WTC11 (cell line): ENCODE data around the gene ATPAF1. TPM values are rescaled to one million over a fixed set of nuclear protein-coding genes. Genes with fewer than 3 reads are reported as not detected.

Experiments used
- ATAC-seq: fragments of 200-7000 bp; cut with Tn5 transposase; 2 replicates; pipeline ENCODE4 v1.10.0; 2021; ENCODE audit warnings: mild to moderate bottlenecking, moderate library complexity
- CTCF ChIA-PET: fragments of 300-600 bp; sonication (Branson Sonifier 250); formaldehyde crosslinking; loops from one replicate; lab custom pipeline; 2021; ENCODE audit warnings: antibody characterized with exemption; lab: Charles Lee
- POLR2A ChIA-PET: fragments of 350-600 bp; sonication (Branson Sonifier 250); formaldehyde crosslinking; loops from one replicate; lab custom pipeline; 2021; ENCODE audit warnings: antibody characterized with exemption; lab: Charles Lee
- DNase-seq: peaks from one replicate; pipeline ENCODE4 v3.0.0; 2021; ENCODE audit warnings: low spot score
- H3K27ac Mint-ChIP-seq: 2 replicates; pipeline ENCODE4 v1.8.0; 2021; ENCODE audit warnings: mixed read lengths
- H3K27me3 Mint-ChIP-seq: 2 replicates; pipeline ENCODE4 v1.8.0; 2021; ENCODE audit warnings: low read depth, mild to moderate bottlenecking, moderate library complexity, mixed read lengths
- H3K36me3 Mint-ChIP-seq: 2 replicates; pipeline ENCODE4 v1.8.0; 2021; ENCODE audit warnings: mixed read lengths
- H3K4me1 Mint-ChIP-seq: 2 replicates; pipeline ENCODE4 v1.8.0; 2022; ENCODE audit warnings: mixed read lengths
- H3K4me3 Mint-ChIP-seq: 2 replicates; pipeline ENCODE4 v1.8.0; 2021; ENCODE audit warnings: mild to moderate bottlenecking, moderate library complexity, mixed read lengths
- H3K9me3 Mint-ChIP-seq: 2 replicates; pipeline ENCODE4 v1.8.0; 2021; ENCODE audit warnings: mixed read lengths
- FOXK1 ChIP-seq: sonication (generic); formaldehyde crosslinking; IDR thresholded peaks from 2 replicates; pipeline ENCODE4 v1.8.0; 2022; ENCODE audit warnings: mild to moderate bottlenecking, moderate library complexity, missing genetic modification reagents
- GABPB1 ChIP-seq: sonication (generic); formaldehyde crosslinking; IDR thresholded peaks from 2 replicates; pipeline ENCODE4 v1.8.1; 2023; ENCODE audit warnings: mild to moderate bottlenecking, missing genetic modification reagents
- IRF2 ChIP-seq: sonication (generic); formaldehyde crosslinking; IDR thresholded peaks from 2 replicates; pipeline ENCODE4 v1.8.0; 2022; ENCODE audit warnings: low read depth, missing genetic modification reagents, borderline replicate concordance
- KAT7 ChIP-seq: sonication (generic); formaldehyde crosslinking; IDR thresholded peaks from 2 replicates; pipeline ENCODE4 v1.8.1; 2023; ENCODE audit warnings: missing genetic modification reagents, mild to moderate bottlenecking, borderline replicate concordance
- SMAD3 ChIP-seq: sonication (generic); formaldehyde crosslinking; IDR thresholded peaks from 2 replicates; pipeline ENCODE4 v1.8.0; 2022; ENCODE audit warnings: missing genetic modification reagents, mild to moderate bottlenecking, borderline replicate concordance
- TEAD4 ChIP-seq: sonication (generic); formaldehyde crosslinking; IDR thresholded peaks from 2 replicates; pipeline ENCODE4 v1.8.0; 2022; ENCODE audit warnings: mild to moderate bottlenecking, missing genetic modification reagents
- TP53 ChIP-seq: sonication (generic); formaldehyde crosslinking; IDR thresholded peaks from 2 replicates; pipeline ENCODE4 v1.8.1; 2023; ENCODE audit warnings: mild to moderate bottlenecking, missing genetic modification reagents
- ZBTB21 ChIP-seq: sonication (generic); formaldehyde crosslinking; IDR thresholded peaks from 2 replicates; pipeline ENCODE4 v1.8.1; 2023; ENCODE audit warnings: mild to moderate bottlenecking, missing genetic modification reagents, borderline replicate concordance
- total RNA-seq: library from RNA; stranded (reverse); gene quantifications from 3 replicates; pipeline ENCODE4 v1.2.3, GENCODE V29; 2021
- TF ChIP-seq, protein P1 (sequence below): sonication (generic); formaldehyde crosslinking; IDR thresholded peaks from 2 replicates; pipeline ENCODE4 v1.8.1; 2023; ENCODE audit warnings: mild to moderate bottlenecking, missing genetic modification reagents, borderline replicate concordance
- TF ChIP-seq, protein P2 (sequence below): sonication (generic); formaldehyde crosslinking; IDR thresholded peaks from 2 replicates; pipeline ENCODE4 v1.8.1; 2023; ENCODE audit warnings: mild to moderate bottlenecking, missing genetic modification reagents
- TF ChIP-seq, protein P3 (sequence below): sonication (generic); formaldehyde crosslinking; IDR thresholded peaks from 2 replicates; pipeline ENCODE4 v1.8.0; 2022; ENCODE audit warnings: missing genetic modification reagents
- TF ChIP-seq, protein P4 (sequence below): fragments of 250-450 bp; sonication (Bioruptor Pico); IDR thresholded peaks from 2 replicates; pipeline ENCODE4 v2.1.2; 2022; ENCODE audit warnings: mild to moderate bottlenecking, moderate library complexity
- TF ChIP-seq, protein P5 (sequence below): sonication (generic); formaldehyde crosslinking; IDR thresholded peaks from 2 replicates; pipeline ENCODE4 v1.8.1; 2023; ENCODE audit warnings: mild to moderate bottlenecking, moderate library complexity, missing genetic modification reagents

ATPAF1 gene
- total RNA-seq, 1 experiment from 2014 or later, result 35.7 TPM

DNA sequence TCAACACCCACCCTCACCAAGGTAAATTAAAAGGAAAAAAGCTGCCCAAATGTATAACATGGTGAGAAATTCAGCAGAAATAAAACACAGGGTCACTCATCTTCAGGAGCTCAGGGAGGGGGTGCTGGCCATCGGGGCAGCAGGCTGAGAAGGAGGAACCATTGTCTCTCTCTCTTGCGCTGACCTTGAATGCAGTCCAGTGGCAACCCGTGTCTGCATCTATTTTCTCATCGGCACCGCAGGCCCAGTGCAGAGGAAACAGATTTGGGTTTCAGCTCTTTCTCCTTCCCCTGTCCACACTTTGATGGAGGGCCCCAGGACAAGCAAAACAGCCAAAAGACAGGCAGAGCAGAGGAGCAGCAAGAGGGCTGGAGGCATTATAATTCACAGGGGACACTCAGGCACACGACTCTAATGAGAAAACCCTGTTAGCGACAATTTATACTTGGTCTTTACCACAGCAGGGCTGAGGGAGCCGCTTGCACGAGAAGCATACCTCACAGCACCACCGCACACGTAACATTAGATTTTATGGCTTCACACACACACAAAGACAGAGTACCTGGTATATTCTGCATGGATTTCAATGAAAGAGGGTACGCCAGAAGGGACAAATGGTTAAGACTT, 82.7 kb downstream of the ATPAF1 start:
- CTCF ChIA-PET, result interaction anchor here (1.8 kb wide), 1 partner anchor 19 kb away, joined by 6 read pairs; the partner anchor contains the start of gene MKNK1
- ATAC-seq (no peak), DNase-seq (no peak)
- POLR2A ChIA-PET, result no interaction called here
- Mint-ChIP-seq H3K4me3 (no peak overlapping the region), H3K9me3 (no peaks in the 10 kb centered on the region), H3K27ac (no peak overlapping the region; the same call in 1 of the 2 replicates), H3K36me3 (peaks cover 7% of the 10 kb centered on the region; the same call in 1 of the 2 replicates), H3K4me1 (no peaks in the 10 kb centered on the region), H3K27me3 (no peaks in the 10 kb centered on the region)
- no peak for TF ChIP-seq KAT7

DNA sequence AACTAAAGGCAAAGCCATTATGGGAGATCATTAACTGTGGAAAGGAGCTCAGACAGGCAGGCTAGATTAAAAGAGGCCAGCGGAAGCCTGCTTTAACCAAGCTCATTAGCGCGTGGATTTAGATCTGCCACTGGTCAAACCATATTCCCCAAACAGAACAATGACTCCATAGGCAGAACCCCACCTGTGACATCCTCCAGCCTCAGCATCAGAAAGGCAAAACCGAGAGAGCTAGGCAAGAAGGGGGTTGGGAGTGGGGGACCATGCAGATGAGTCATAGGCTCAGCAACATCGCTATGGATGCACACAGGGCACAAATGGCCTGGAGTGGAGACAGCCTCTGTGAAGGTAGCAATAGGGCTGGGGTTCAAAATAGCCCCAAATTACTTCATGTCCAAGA, 84.7 kb downstream of the ATPAF1 start:
- no peak for TF ChIP-seq FOXK1
- no peak for TF ChIP-seq SMAD3 (CRISPR knock-in tag)
- TF ChIP-seq, protein P1, sequence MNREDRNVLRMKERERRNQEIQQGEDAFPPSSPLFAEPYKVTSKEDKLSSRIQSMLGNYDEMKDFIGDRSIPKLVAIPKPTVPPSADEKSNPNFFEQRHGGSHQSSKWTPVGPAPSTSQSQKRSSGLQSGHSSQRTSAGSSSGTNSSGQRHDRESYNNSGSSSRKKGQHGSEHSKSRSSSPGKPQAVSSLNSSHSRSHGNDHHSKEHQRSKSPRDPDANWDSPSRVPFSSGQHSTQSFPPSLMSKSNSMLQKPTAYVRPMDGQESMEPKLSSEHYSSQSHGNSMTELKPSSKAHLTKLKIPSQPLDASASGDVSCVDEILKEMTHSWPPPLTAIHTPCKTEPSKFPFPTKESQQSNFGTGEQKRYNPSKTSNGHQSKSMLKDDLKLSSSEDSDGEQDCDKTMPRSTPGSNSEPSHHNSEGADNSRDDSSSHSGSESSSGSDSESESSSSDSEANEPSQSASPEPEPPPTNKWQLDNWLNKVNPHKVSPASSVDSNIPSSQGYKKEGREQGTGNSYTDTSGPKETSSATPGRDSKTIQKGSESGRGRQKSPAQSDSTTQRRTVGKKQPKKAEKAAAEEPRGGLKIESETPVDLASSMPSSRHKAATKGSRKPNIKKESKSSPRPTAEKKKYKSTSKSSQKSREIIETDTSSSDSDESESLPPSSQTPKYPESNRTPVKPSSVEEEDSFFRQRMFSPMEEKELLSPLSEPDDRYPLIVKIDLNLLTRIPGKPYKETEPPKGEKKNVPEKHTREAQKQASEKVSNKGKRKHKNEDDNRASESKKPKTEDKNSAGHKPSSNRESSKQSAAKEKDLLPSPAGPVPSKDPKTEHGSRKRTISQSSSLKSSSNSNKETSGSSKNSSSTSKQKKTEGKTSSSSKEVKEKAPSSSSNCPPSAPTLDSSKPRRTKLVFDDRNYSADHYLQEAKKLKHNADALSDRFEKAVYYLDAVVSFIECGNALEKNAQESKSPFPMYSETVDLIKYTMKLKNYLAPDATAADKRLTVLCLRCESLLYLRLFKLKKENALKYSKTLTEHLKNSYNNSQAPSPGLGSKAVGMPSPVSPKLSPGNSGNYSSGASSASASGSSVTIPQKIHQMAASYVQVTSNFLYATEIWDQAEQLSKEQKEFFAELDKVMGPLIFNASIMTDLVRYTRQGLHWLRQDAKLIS (CRISPR knock-in tag), result no peak
- TF ChIP-seq, protein P2, sequence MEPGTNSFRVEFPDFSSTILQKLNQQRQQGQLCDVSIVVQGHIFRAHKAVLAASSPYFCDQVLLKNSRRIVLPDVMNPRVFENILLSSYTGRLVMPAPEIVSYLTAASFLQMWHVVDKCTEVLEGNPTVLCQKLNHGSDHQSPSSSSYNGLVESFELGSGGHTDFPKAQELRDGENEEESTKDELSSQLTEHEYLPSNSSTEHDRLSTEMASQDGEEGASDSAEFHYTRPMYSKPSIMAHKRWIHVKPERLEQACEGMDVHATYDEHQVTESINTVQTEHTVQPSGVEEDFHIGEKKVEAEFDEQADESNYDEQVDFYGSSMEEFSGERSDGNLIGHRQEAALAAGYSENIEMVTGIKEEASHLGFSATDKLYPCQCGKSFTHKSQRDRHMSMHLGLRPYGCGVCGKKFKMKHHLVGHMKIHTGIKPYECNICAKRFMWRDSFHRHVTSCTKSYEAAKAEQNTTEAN (CRISPR knock-in tag), result no peak
- no peak for TF ChIP-seq ZBTB21
- no peak for TF ChIP-seq GABPB1 (CRISPR knock-in tag)
- TF ChIP-seq TP53 (CRISPR knock-in tag), result no peak
- TF ChIP-seq, protein P3, sequence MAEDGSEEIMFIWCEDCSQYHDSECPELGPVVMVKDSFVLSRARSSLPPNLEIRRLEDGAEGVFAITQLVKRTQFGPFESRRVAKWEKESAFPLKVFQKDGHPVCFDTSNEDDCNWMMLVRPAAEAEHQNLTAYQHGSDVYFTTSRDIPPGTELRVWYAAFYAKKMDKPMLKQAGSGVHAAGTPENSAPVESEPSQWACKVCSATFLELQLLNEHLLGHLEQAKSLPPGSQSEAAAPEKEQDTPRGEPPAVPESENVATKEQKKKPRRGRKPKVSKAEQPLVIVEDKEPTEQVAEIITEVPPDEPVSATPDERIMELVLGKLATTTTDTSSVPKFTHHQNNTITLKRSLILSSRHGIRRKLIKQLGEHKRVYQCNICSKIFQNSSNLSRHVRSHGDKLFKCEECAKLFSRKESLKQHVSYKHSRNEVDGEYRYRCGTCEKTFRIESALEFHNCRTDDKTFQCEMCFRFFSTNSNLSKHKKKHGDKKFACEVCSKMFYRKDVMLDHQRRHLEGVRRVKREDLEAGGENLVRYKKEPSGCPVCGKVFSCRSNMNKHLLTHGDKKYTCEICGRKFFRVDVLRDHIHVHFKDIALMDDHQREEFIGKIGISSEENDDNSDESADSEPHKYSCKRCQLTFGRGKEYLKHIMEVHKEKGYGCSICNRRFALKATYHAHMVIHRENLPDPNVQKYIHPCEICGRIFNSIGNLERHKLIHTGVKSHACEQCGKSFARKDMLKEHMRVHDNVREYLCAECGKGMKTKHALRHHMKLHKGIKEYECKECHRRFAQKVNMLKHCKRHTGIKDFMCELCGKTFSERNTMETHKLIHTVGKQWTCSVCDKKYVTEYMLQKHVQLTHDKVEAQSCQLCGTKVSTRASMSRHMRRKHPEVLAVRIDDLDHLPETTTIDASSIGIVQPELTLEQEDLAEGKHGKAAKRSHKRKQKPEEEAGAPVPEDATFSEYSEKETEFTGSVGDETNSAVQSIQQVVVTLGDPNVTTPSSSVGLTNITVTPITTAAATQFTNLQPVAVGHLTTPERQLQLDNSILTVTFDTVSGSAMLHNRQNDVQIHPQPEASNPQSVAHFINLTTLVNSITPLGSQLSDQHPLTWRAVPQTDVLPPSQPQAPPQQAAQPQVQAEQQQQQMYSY (CRISPR knock-in tag), result no peak
- no peak for TF ChIP-seq IRF2 (CRISPR knock-in tag)
- TF ChIP-seq, protein P4, sequence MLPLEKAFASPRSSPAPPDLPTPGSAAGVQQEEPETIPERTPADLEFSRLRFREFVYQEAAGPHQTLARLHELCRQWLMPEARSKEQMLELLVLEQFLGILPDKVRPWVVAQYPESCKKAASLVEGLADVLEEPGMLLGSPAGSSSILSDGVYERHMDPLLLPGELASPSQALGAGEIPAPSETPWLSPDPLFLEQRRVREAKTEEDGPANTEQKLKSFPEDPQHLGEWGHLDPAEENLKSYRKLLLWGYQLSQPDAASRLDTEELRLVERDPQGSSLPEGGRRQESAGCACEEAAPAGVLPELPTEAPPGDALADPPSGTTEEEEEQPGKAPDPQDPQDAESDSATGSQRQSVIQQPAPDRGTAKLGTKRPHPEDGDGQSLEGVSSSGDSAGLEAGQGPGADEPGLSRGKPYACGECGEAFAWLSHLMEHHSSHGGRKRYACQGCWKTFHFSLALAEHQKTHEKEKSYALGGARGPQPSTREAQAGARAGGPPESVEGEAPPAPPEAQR (CRISPR knock-in tag), result no peak
- TF ChIP-seq, protein P5, sequence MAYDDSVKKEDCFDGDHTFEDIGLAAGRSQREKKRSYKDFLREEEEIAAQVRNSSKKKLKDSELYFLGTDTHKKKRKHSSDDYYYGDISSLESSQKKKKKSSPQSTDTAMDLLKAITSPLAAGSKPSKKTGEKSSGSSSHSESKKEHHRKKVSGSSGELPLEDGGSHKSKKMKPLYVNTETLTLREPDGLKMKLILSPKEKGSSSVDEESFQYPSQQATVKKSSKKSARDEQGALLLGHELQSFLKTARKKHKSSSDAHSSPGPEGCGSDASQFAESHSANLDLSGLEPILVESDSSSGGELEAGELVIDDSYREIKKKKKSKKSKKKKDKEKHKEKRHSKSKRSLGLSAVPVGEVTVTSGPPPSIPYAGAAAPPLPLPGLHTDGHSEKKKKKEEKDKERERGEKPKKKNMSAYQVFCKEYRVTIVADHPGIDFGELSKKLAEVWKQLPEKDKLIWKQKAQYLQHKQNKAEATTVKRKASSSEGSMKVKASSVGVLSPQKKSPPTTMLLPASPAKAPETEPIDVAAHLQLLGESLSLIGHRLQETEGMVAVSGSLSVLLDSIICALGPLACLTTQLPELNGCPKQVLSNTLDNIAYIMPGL (CRISPR knock-in tag), result no peak
- no peak for TF ChIP-seq TEAD4
- CTCF ChIA-PET, result interaction anchor here (0.7 to 1.4 kb wide), 2 partner anchors 20 to 21 kb away, joined by 4 to 6 read pairs; partner anchors contain the start of gene MKNK1
- H3K9me3 Mint-ChIP-seq, result no peaks in the 10 kb centered on the region
- no peak overlapping the region for H3K4me3 Mint-ChIP-seq
- POLR2A ChIA-PET, result no interaction called here
- no peaks in the 10 kb centered on the region for H3K4me1 Mint-ChIP-seq
- H3K27ac Mint-ChIP-seq, result no peak overlapping the region
- ATAC-seq (no peak), DNase-seq (no peak)
- H3K36me3 Mint-ChIP-seq, result peaks cover 4% of the 10 kb centered on the region; the same call in 1 of the 2 replicates
- no peaks in the 10 kb centered on the region for H3K27me3 Mint-ChIP-seq
